Mucosa of stomach (tissue), 1 donor: ENCODE measurements around the gene MPEG1.

ENCODE experiments used
- H3K27me3 ChIP-seq: one replicate; pipeline ENCODE4 v1.7.0; 2013; ENCODE audit warnings: mild to moderate bottlenecking, low read length; ENCODE audit not compliant: control insufficient read depth, insufficient read depth
- H3K36me3 ChIP-seq: one replicate; pipeline ENCODE4 v1.7.0; 2013; ENCODE audit warnings: low read length; ENCODE audit not compliant: control insufficient read depth, insufficient read depth
- H3K4me1 ChIP-seq: one replicate; pipeline ENCODE4 v1.7.0; 2013; ENCODE audit warnings: mild to moderate bottlenecking, low read length; ENCODE audit not compliant: control insufficient read depth, insufficient read depth
- H3K4me3 ChIP-seq: one replicate; pipeline ENCODE4 v1.7.0; 2013; ENCODE audit warnings: low read length
- H3K9ac ChIP-seq: one replicate; pipeline ENCODE4 v1.7.0; 2013; ENCODE audit warnings: mild to moderate bottlenecking, low read length, moderate library complexity
- H3K9me3 ChIP-seq: one replicate; pipeline ENCODE4 v1.7.0; 2013; ENCODE audit warnings: mild to moderate bottlenecking, low read length, moderate library complexity; ENCODE audit not compliant: control insufficient read depth
- donor health status: Pancreatic carcinoma.

MPEG1 gene

GRCh38 chr11:59240322-59240721 is 27.6 kb upstream of the MPEG1 start:
- H3K27me3 ChIP-seq, result no peaks in the 10 kb centered on the region
- H3K9me3 ChIP-seq, result no peaks in the 10 kb centered on the region
- H3K4me1 ChIP-seq, result no peaks in the 10 kb centered on the region

DNA sequence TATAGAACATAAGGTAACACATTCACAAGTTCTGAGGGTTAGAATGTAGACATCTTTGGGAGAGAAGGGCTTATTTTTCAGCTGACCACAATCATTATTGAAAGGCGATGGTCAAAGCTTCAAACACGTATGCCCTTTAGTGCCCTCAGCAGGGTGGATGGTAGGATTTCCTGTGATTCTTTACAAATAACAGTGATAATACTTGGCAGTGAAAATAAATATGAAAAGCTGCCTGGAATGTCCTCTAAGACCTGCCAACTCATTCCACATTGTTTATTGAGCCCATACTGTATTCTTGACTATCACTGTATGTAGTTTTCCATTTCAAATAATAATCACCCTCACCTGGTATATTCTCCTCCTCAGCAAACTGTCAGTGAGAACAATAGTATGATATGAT is 13.7 kb upstream of the MPEG1 start:
- Histone ChIP-seq H3K9ac (no peak overlapping the region), H3K27me3 (no peaks in the 10 kb centered on the region), H3K9me3 (no peaks in the 10 kb centered on the region), H3K36me3 (no peaks in the 10 kb centered on the region), H3K4me3 (no peak overlapping the region), H3K4me1 (peaks cover 37% of the 10 kb centered on the region)

More at GRCh38 chr11:59240322-59240721, 27.6 kb upstream of the MPEG1 start:
- no peak overlapping the region for H3K4me3 ChIP-seq
- no peaks in the 10 kb centered on the region for H3K36me3 ChIP-seq
- no peak overlapping the region for H3K9ac ChIP-seq

- Histone ChIP-seq H3K36me3 (no peaks in the 10 kb centered on the region), H3K27me3 (no peaks in the 10 kb centered on the region), H3K9ac (no peak overlapping the region), H3K9me3 (no peaks in the 10 kb centered on the region), H3K4me3 (no peak overlapping the region), H3K4me1 (peaks cover 37% of the 10 kb centered on the region)
Measured at GRCh38 chr11:59225017-59225416, 12.3 kb upstream of the MPEG1 start.

- Histone ChIP-seq H3K9me3 (no peaks in the 10 kb centered on the region), H3K36me3 (no peaks in the 10 kb centered on the region), H3K9ac (no peak overlapping the region), H3K4me3 (no peak overlapping the region), H3K27me3 (no peaks in the 10 kb centered on the region), H3K4me1 (peaks cover 37% of the 10 kb centered on the region)
Measured at GRCh38 chr11:59224351-59224928, 11.7 kb upstream of the MPEG1 start.

DNA sequence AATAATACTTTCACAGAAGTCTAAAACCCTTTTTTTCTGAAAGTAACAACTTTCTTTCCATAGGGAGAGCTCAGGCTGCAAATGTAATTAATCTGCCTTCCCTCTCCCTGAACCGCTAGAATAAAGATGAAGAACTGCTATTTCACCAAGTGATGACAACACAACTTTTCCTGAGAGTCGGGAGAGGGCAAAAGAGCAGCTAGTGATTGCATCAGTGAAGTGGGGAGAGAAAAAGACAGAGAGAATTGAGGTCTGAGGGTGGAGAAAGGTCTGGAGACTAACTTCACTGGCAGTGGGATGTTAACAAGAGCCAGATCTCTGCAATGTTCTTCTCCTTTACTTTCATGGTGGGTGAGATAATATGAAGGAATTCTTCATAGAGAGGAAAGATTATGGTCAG is 10.9 kb upstream of the MPEG1 start:
- Histone ChIP-seq H3K4me3 (no peak overlapping the region), H3K36me3 (no peaks in the 10 kb centered on the region), H3K9me3 (no peaks in the 10 kb centered on the region), H3K4me1 (peaks cover 37% of the 10 kb centered on the region), H3K27me3 (no peaks in the 10 kb centered on the region), H3K9ac (no peak overlapping the region)

DNA sequence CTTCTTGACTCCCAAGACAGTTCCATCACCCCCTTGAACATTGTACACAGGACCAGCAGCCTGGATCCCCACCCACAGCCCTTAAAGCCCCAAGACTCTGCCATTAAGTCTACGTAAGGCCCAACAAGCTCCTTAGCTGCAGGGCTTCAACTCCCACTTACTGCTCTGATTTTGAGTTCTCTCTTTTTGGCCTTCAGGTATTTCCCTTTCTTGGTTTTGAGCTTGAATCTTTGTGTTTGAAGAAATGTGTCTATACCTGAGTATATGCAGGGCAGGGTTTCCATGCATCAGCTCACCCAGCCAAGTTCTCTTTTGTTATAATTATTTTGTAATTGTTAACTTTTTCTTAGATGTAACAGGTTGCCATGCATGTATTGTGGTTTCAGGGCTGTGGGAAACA is 10.4 kb upstream of the MPEG1 start:
- Histone ChIP-seq H3K9ac (no peak overlapping the region), H3K4me1 (peaks cover 37% of the 10 kb centered on the region), H3K27me3 (no peaks in the 10 kb centered on the region), H3K4me3 (no peak overlapping the region), H3K36me3 (no peaks in the 10 kb centered on the region), H3K9me3 (no peaks in the 10 kb centered on the region)

DNA sequence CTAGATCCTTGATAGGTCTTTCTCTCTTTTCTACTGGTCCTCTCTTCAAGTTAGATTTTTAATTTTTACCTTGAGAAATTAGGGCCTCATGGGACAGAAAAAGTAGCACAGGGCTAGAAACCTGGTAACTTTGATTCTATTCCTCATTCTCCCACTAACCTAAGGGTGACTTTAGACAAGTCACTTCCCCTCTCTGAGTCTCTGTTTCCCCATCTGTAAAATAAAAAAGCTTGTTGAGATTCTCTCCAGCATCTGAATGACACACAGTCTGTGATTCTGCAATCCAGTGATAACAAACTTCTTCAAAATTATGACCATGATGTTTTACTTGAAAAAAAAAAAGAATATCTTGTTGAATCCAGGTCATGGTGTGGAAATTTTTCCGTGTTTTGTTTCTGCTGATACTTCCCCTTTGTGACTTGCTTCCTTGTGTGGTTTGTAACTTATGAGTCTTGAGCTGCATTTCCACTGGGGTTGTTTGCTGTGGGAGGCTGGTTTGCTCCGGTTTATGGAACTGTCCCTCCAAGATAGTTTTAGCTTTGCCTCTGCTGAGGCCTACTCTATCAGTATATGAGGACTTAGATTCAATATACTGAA is 9.8 kb upstream of the MPEG1 start:
- peaks cover 37% of the 10 kb centered on the region for H3K4me1 ChIP-seq
- H3K9ac ChIP-seq, result no peak overlapping the region
- no peak overlapping the region for H3K4me3 ChIP-seq
- H3K27me3 ChIP-seq, result no peaks in the 10 kb centered on the region
- no peaks in the 10 kb centered on the region for H3K9me3 ChIP-seq
- no peaks in the 10 kb centered on the region for H3K36me3 ChIP-seq

- no peak overlapping the region for H3K9ac ChIP-seq
- no peak overlapping the region for H3K4me3 ChIP-seq
- H3K4me1 ChIP-seq, result peaks cover 37% of the 10 kb centered on the region
- H3K36me3 ChIP-seq, result no peaks in the 10 kb centered on the region
- H3K9me3 ChIP-seq, result no peaks in the 10 kb centered on the region
- H3K27me3 ChIP-seq, result no peaks in the 10 kb centered on the region
Measured at GRCh38 chr11:59221441-59221840, 8.7 kb upstream of the MPEG1 start.

GRCh38 chr11:59219836-59220235 is 7.1 kb upstream of the MPEG1 start:
- no peaks in the 10 kb centered on the region for H3K9me3 ChIP-seq
- H3K27me3 ChIP-seq, result no peaks in the 10 kb centered on the region
- no peaks in the 10 kb centered on the region for H3K36me3 ChIP-seq
- H3K4me1 ChIP-seq, result peaks cover 26% of the 10 kb centered on the region
- H3K4me3 ChIP-seq, result no peak overlapping the region
- no peak overlapping the region for H3K9ac ChIP-seq

- Histone ChIP-seq H3K4me1 (peaks cover 17% of the 10 kb centered on the region), H3K4me3 (no peak overlapping the region), H3K9me3 (no peaks in the 10 kb centered on the region), H3K27me3 (no peaks in the 10 kb centered on the region), H3K9ac (no peak overlapping the region), H3K36me3 (no peaks in the 10 kb centered on the region)
Measured at GRCh38 chr11:59218893-59219292, 6.2 kb upstream of the MPEG1 start.

- H3K4me1 ChIP-seq, result peaks cover 11% of the 10 kb centered on the region
Measured at GRCh38 chr11:59218319-59218718, 5.6 kb upstream of the MPEG1 start.

GRCh38 chr11:59216641-59217564 is 4.2 kb upstream of the MPEG1 start:
- Histone ChIP-seq H3K4me1 (peaks cover under 1% of the 10 kb centered on the region), H3K4me3 (no peak overlapping the region), H3K9ac (no peak overlapping the region), H3K9me3 (no peaks in the 10 kb centered on the region), H3K27me3 (no peaks in the 10 kb centered on the region), H3K36me3 (no peaks in the 10 kb centered on the region)

More at GRCh38 chr11:59218319-59218718, 5.6 kb upstream of the MPEG1 start:
- Histone ChIP-seq H3K9me3 (no peaks in the 10 kb centered on the region), H3K9ac (no peak overlapping the region), H3K27me3 (no peaks in the 10 kb centered on the region), H3K4me3 (no peak overlapping the region), H3K36me3 (no peaks in the 10 kb centered on the region)
